Measurements from ENCODE around the gene ZNF865.

DNA sequence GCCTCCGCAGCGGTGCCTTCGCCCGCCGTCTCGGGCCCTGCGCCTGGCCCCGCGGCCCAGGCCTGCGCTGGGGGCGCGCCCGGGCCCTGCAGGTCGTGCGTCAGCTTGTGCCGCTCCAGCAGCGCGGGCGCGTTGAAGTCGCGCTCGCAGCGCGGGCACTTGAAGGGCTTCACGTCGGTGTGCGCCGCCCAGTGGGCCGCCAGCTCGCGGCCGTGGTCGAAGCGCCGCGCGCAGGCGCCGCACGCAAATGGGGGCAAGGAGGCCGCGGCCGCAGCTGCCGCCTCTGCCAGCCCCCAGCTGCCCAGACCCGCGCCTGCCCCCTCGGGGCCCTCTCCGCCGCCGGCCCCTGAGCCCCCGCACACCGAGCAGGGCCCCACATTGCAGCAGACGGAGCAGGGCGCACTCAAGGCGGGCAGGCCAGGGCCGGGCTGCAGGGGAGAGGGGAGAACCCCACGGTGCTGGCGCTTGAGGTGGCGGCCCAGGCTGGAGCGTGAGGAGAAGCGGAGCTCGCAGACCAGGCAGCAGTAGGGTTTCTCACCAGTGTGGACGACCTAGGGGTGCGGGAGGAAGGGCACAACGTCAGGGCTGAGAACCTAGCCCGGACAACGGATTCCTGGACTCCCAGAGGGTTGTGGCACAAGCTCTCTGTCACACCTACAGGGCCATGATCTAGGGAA is 12.2 kb upstream of the ZNF865 start:
- TF ChIP-seq, protein P1, sequence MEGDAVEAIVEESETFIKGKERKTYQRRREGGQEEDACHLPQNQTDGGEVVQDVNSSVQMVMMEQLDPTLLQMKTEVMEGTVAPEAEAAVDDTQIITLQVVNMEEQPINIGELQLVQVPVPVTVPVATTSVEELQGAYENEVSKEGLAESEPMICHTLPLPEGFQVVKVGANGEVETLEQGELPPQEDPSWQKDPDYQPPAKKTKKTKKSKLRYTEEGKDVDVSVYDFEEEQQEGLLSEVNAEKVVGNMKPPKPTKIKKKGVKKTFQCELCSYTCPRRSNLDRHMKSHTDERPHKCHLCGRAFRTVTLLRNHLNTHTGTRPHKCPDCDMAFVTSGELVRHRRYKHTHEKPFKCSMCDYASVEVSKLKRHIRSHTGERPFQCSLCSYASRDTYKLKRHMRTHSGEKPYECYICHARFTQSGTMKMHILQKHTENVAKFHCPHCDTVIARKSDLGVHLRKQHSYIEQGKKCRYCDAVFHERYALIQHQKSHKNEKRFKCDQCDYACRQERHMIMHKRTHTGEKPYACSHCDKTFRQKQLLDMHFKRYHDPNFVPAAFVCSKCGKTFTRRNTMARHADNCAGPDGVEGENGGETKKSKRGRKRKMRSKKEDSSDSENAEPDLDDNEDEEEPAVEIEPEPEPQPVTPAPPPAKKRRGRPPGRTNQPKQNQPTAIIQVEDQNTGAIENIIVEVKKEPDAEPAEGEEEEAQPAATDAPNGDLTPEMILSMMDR (IDR thresholded peaks at IDR 0.05; ENCODE audit: low read length), result no peak
- TF ChIP-seq EZH2 (IDR thresholded peaks at IDR 0.05; ENCODE audit: borderline replicate concordance, low read length), result no peak
